ENCODE data around the gene STK4. TPM values are rescaled to one million over a fixed set of nuclear protein-coding genes. Genes with fewer than 3 reads are reported as not detected.
"Not testable (repeated sequence)": the region's sequence is repeated elsewhere in the genome, so short reads cannot be mapped to it uniquely, and the experiment has no call there.

Gene STK4
- total and polyA plus RNA-seq, 3 donors from 2014 or later: 24.9 to 42.7 (median 39.6) TPM

GRCh38 chr20:45010399-45010828, 44.1 kb downstream of the STK4 start:
- no peak for TF ChIP-seq POLR2A (IDR thresholded peaks at IDR 0.05)
- TF ChIP-seq CTCF (IDR thresholded peaks at IDR 0.05): no peak
- DNase-seq: no peak
- Histone ChIP-seq H3K27ac (no peak overlapping the region), H3K27me3 (no peaks in the 10 kb centered on the region), H3K4me1 (no peaks in the 10 kb centered on the region), H3K9me3 (no peaks in the 10 kb centered on the region), H3K4me3 (no peak overlapping the region), H3K36me3 (ENCODE audit: low read depth, missing control alignments) (no peaks in the 10 kb centered on the region)
- intact Hi-C loops (cut with DNase I; ENCODE audit: low total_unique reads): no loop called here

GRCh38 chr20:45011108-45011526, 44.8 kb downstream of the STK4 start:
- no peaks in the 10 kb centered on the region for H3K36me3 ChIP-seq (ENCODE audit: low read depth, missing control alignments)
- H3K9me3 ChIP-seq: no peaks in the 10 kb centered on the region
- intact Hi-C loops (cut with DNase I; ENCODE audit: low total_unique reads): no loop called here
- no peak overlapping the region for H3K4me3 ChIP-seq
- no peak overlapping the region for H3K27ac ChIP-seq
- TF ChIP-seq CTCF (IDR thresholded peaks at IDR 0.05) (peak; percentile 55 to 57 (median 56)), POLR2A (IDR thresholded peaks at IDR 0.05) (no peak)
- H3K4me1 ChIP-seq: peaks cover 3% of the 10 kb centered on the region
- WGBS, 2 donors: 24 to 34% methylated on average over 2 of the region's 2 CpGs
- no peaks in the 10 kb centered on the region for H3K27me3 ChIP-seq
- DNase-seq: peak; percentile 87

- Histone ChIP-seq H3K36me3 (ENCODE audit: low read depth, missing control alignments) (no peaks in the 10 kb centered on the region), H3K4me3 (no peak overlapping the region), H3K4me1 (peaks cover 11% of the 10 kb centered on the region), H3K27me3 (no peaks in the 10 kb centered on the region), H3K9me3 (no peaks in the 10 kb centered on the region), H3K27ac (no peak overlapping the region)
- TF ChIP-seq POLR2A (IDR thresholded peaks at IDR 0.05) (no peak), CTCF (IDR thresholded peaks at IDR 0.05) (no peak)
- no peak for DNase-seq
- intact Hi-C loops (cut with DNase I; ENCODE audit: low total_unique reads): no loop called here
- WGBS, 2 donors: 73 to 78% methylated on average over 3 of the region's 3 CpGs
These were observed 46.5 kb downstream of the STK4 start for GRCh38 chr20:45012682-45013302.

GRCh38 chr20:45014131-45014530, 47.8 kb downstream of the STK4 start:
- H3K4me1 ChIP-seq: peaks cover 18% of the 10 kb centered on the region
- peak overlapping the region in 1 of 2 donors; percentile 12 for H3K27ac ChIP-seq
- intact Hi-C loops (cut with DNase I; ENCODE audit: low total_unique reads); H3K9me3 ChIP-seq; H3K4me3 ChIP-seq; DNase-seq; H3K27me3 ChIP-seq; H3K36me3 ChIP-seq (ENCODE audit: low read depth, missing control alignments): not testable (repeated sequence)
- WGBS, 2 donors: 73 to 81% methylated on average over 8 of the region's 8 CpGs

GRCh38 chr20:45014671-45015415, 48.5 kb downstream of the STK4 start:
- Histone ChIP-seq H3K27me3 (no peaks in the 10 kb centered on the region), H3K36me3 (ENCODE audit: low read depth, missing control alignments) (no peaks in the 10 kb centered on the region), H3K9me3 (no peaks in the 10 kb centered on the region), H3K27ac (peak overlapping the region in 1 of 2 donors; percentile 28), H3K4me3 (no peak overlapping the region), H3K4me1 (peaks cover 24% of the 10 kb centered on the region)
- WGBS, 2 donors: 54 to 67% methylated on average over 4 of the region's 4 CpGs
- no peak for DNase-seq
- TF ChIP-seq POLR2A (IDR thresholded peaks at IDR 0.05) (no peak), CTCF (IDR thresholded peaks at IDR 0.05) (no peak)
- intact Hi-C loops (cut with DNase I; ENCODE audit: low total_unique reads): no loop called here

Measured in testis (tissue), 3 donors.